ENCODE measurements around the gene VEGFD. TPM values are rescaled to one million over a fixed set of nuclear protein-coding genes. Genes with fewer than 3 reads are reported as not detected.
"Not testable (repeated sequence)": the region's sequence is repeated elsewhere in the genome, so short reads cannot be mapped to it uniquely, and the experiment has no call there.

The VEGFD gene
- total RNA-seq, 1 donor = not detected

DNA sequence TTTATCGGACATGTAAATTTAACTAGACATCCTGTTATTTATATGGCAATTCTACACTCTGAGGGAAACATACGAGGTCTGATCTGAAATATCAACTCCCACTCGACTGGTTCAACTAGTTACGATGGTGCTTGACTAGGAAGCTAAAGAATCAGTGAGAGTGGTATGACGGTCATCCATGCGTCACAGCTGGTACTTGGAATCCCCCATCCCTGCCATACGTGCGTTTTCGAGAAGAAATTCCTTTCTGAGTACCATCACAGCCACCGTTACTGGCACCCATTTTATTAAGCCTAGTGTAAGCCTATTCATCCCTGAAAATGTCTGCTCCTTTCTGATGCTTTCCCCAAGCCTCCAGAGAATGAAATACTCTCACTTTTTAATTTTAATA is 48.2 kb downstream of the VEGFD start:
- Histone ChIP-seq H3K27me3 (ENCODE audit: insufficient read depth, low read length) (peaks cover 2% of the 10 kb centered on the region), H3K4me1 (ENCODE audit: insufficient read depth, low read length) (peaks cover 13% of the 10 kb centered on the region), H3K4me3 (ENCODE audit: low read length) (peak overlapping the region; percentile 71), H3K9me3 (ENCODE audit: low read depth, low read length) (no peaks in the 10 kb centered on the region)

DNA sequence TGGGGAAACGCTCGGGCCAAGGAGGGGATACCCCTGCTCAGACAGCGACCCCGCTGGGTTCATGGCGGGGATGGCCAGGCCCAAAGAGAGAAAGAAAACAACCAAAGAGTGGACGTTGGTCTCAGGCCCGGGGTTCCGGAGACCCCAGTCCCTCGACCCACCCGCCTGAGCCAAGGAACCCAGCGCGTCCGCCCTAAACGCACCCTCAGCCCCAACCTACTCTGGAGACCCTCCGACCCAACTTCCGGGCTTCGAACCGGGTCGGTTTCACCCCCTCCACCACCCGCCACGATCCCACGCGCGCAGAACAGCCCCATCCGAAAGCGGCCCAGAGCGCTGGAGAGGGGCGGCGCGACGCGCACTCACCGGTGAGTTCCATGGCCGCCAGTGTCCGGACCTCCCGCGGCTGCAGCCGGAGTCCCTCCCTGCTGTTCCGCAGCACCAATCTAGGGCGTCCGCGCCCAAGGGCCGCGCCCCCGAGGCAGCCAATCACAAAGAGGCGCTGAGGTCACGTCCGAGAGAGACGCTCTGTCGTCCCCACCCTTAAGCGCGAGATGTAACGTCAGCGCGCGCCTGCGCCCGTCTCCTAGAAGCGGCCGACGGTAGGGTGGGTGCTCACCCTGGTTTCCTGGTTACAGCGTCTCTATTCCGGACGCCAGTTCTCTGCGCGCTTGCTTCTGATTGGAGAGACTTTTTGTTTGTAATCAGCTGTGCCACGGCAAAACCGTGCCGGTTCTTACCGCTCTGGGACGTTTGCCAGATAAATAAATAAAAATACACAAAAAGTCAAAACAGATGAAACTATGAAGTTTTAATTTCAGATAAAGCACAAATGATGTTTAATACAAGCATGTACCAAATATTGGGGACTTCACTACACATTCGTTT is 48.8 kb downstream of the VEGFD start, which contains the start of gene PIGA:
Gene PIGA, minus strand, starts transcription at position 389 of the 888 bp plus-strand sequence. CDS start 3,593 bp downstream, outside the sequence.
- Histone ChIP-seq H3K4me1 (ENCODE audit: insufficient read depth, low read length) (peaks cover 13% of the 10 kb centered on the region), H3K4me3 (ENCODE audit: low read length) (peak within 1 kb of the TSS; percentile 71), H3K9me3 (ENCODE audit: low read depth, low read length) (no peaks in the 10 kb centered on the region), H3K27me3 (ENCODE audit: insufficient read depth, low read length) (no peaks in the 10 kb centered on the region)

DNA sequence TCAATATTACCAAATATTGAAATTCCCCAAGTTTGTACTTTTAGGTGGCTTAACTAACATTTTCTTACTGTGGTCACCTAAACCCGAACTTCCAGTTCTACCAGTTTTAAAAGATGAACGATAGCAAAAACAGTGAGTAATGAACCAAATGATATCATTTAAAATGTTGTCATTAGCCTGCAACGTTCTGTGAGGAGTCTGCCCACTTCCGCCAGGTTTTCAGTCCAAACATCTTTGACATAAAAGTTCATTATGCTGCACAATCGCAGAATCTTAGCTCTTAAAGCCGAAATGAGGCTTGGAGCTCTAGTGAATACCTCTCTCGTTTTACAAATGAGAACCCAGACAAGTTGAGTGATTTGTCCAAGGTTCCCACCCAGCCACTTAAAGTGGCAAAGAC is 49.7 kb downstream of the VEGFD start:
- Histone ChIP-seq H3K27me3 (ENCODE audit: insufficient read depth, low read length) (no peaks in the 10 kb centered on the region), H3K9me3 (ENCODE audit: low read depth, low read length) (no peaks in the 10 kb centered on the region), H3K4me3 (ENCODE audit: low read length) (peak overlapping the region; percentile 71), H3K4me1 (ENCODE audit: insufficient read depth, low read length) (peaks cover 13% of the 10 kb centered on the region)

DNA sequence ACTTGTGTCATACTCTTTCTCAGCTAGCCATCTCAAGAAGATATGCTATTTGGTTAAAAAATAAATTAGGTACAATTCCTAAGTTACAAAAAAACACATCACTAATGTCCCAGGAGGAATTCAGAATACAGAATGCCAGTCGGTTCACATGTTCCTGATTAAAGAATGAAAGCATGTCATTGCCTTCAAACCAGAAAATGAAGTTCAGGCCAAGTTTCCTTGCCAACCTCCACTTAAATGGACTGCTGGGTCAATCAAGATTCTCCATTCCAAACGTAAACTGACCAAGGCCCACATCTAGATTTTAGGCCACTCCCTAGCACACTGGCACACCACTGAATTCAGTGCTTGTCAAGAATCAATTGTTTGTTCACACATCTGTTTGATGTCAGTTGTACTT is 55.4 kb downstream of the VEGFD start:
- Histone ChIP-seq H3K4me1 (ENCODE audit: insufficient read depth, low read length) (peaks cover 2% of the 10 kb centered on the region), H3K9me3 (ENCODE audit: low read depth, low read length) (no peaks in the 10 kb centered on the region)

DNA sequence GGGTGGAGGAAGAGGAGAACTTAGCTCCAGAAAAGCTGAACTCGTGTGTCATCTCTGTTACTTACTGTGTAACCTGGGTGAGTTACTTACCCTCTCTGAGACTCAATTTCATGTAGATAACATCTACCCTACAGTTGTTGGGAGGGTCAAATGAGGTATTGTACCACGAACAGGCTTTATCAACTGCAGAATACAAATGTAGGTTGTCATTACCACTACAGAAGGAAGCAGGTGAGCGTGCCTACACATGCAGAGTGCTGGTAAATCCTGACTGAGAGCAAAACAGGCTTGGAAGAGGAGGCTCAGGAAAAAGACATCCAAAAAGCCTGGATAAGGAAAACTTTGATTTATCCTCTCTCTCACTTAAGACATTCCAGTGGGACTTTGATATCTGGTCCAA is 56.1 kb downstream of the VEGFD start:
- H3K4me3 ChIP-seq (ENCODE audit: low read length) = no peak overlapping the region
- H3K9me3 ChIP-seq (ENCODE audit: low read depth, low read length) = no peaks in the 10 kb centered on the region
- H3K4me1 ChIP-seq (ENCODE audit: insufficient read depth, low read length) = no peaks in the 10 kb centered on the region
- no peaks in the 10 kb centered on the region for H3K27me3 ChIP-seq (ENCODE audit: insufficient read depth, low read length)

More for the DNA sequence above, 55.4 kb downstream of the VEGFD start:
- Histone ChIP-seq H3K27me3 (ENCODE audit: insufficient read depth, low read length) (no peaks in the 10 kb centered on the region), H3K4me3 (ENCODE audit: low read length) (no peak overlapping the region)

DNA sequence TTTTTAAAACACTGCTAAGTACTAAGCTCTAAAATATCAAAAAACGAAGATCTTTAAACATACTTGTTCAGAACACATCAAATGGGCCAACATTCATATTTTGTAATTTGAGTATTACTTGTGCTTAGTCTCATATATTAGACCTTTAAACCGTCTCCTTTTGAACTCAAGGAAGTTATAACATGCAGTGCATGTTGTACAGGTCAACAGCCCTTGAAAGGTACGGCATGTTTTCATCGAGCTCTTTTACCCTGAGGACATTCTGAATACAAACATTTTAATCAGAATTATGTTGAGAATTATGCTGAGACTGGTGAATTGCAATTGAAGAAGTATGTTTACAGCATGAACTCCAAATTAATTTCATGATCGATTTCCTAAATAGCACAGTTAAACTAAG is 61.7 kb downstream of the VEGFD start:
- Histone ChIP-seq H3K4me1 (ENCODE audit: insufficient read depth, low read length) (peaks cover 8% of the 10 kb centered on the region), H3K27me3 (ENCODE audit: insufficient read depth, low read length) (no peaks in the 10 kb centered on the region), H3K4me3 (ENCODE audit: low read length) (no peak overlapping the region)

DNA sequence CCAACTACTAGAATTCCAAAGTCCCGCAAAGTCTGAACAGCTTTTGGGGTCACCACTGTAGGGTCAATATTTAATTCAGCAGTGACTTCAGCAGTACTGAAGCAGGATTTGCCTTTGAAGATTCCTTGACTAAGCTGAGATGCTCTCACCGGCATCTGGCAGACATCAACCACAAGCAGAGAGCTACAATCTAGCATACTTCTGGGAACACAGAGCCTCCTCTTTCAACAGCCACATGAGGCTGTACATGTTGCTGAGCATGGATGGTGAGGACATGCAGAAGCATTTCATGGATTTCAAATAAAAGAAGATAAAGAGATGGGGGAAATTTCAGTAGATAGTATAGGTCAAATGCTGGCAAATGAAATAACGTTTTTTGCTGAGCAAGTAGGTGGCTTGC is 62.1 kb downstream of the VEGFD start:
- no peaks in the 10 kb centered on the region for H3K27me3 ChIP-seq (ENCODE audit: insufficient read depth, low read length)
- peaks cover 8% of the 10 kb centered on the region for H3K4me1 ChIP-seq (ENCODE audit: insufficient read depth, low read length)
- no peak overlapping the region for H3K4me3 ChIP-seq (ENCODE audit: low read length)
- no peaks in the 10 kb centered on the region for H3K9me3 ChIP-seq (ENCODE audit: low read depth, low read length)

More for the DNA sequence above, 61.7 kb downstream of the VEGFD start:
- H3K9me3 ChIP-seq (ENCODE audit: low read depth, low read length) = no peaks in the 10 kb centered on the region

DNA sequence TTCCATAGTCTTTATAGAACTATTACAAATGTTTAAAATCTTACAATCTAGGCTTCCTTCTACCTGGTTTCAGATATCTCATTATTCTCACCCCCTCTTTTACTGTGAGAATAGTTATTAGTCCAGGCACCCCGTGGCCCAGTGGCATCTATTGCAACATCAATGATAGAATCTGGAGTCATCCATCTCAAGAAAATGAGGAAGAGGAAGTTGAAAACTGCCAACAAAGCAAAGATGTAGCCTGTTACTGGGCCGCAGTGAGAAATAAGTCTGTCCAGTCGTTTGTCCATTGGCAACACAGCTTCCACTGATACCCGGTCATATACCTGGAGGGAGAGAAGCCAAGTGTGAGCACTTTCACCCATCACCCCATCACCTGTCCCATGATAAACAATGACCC is 62.8 kb downstream of the VEGFD start:
- no peak overlapping the region for H3K4me3 ChIP-seq (ENCODE audit: low read length)
- H3K9me3 ChIP-seq (ENCODE audit: low read depth, low read length) = no peaks in the 10 kb centered on the region
- H3K27me3 ChIP-seq (ENCODE audit: insufficient read depth, low read length) = no peaks in the 10 kb centered on the region
- H3K4me1 ChIP-seq (ENCODE audit: insufficient read depth, low read length) = peaks cover 8% of the 10 kb centered on the region

DNA sequence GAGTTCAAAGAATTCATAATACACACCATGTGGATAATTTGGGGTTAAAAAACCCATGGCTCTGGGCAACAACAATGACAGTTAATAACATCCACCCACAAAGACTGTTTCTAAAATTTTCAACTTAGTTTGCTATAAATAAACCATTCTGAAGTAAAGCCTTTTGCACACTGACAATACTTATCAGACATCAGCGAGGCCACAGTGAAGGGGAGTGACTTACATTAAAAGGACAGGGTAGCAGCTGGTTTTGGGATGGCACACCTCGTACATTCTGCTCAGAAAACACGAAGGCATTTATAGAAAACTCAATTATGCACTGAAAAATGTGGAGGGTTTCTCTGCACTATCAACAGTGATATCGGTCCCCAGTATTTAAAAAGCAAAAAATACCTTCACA is 63.9 kb downstream of the VEGFD start:
- Histone ChIP-seq H3K4me3 (ENCODE audit: low read length) (no peak overlapping the region), H3K27me3 (ENCODE audit: insufficient read depth, low read length) (no peaks in the 10 kb centered on the region), H3K4me1 (ENCODE audit: insufficient read depth, low read length) (peaks cover 8% of the 10 kb centered on the region), H3K9me3 (ENCODE audit: low read depth, low read length) (no peaks in the 10 kb centered on the region)

DNA sequence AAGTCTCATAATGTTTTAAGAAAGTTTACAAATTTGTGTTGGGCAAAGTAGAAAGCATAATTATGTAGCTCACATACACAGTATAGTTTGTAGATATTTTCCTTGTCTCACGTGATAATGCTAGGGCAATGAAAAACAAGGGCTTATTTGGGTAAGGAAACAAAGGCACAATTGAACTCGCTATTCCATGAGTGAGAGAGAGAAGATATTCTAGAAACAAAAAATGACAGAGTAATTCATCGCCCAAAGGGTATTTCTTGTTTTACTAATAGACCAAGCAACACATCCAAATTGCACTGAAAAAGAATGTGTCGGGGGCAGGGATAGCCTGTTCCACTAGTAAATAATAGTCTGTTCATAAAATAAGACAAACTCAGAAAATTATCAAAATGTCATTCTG is 65.1 kb downstream of the VEGFD start:
- no peak overlapping the region for H3K4me3 ChIP-seq (ENCODE audit: low read length)
- peaks cover 8% of the 10 kb centered on the region for H3K4me1 ChIP-seq (ENCODE audit: insufficient read depth, low read length)
- H3K9me3 ChIP-seq (ENCODE audit: low read depth, low read length) = no peaks in the 10 kb centered on the region
- no peaks in the 10 kb centered on the region for H3K27me3 ChIP-seq (ENCODE audit: insufficient read depth, low read length)

DNA sequence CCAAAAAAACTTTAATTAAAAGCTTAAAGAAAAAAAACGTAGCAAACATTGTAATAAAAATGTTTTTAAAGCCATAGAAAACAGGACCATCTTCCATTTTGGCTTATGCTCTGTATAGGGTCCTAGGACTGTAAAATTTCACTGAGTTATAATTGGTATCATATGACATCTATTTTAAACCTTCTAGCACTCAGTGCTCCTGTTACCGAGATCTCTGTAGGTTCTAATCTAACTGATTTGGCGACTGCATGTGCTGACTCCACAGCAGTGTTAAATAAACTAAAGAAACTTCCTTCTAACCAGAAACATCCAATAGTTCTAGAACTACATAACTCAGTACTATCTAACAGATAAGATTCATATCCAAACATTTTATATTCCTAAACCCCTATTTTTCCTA is 68.7 kb downstream of the VEGFD start, which contains the start of gene ASB11:
Gene ASB11, minus strand, starts transcription at position 132 of the 400 bp plus-strand sequence. Its CDS starts 35 bp downstream, at position 97.
- Histone ChIP-seq H3K27me3 (ENCODE audit: insufficient read depth, low read length) (no peaks in the 10 kb centered on the region), H3K9me3 (ENCODE audit: low read depth, low read length) (no peaks in the 10 kb centered on the region), H3K4me1 (ENCODE audit: insufficient read depth, low read length) (no peaks in the 10 kb centered on the region), H3K4me3 (ENCODE audit: low read length) (no peak within 1 kb of the TSS)

DNA sequence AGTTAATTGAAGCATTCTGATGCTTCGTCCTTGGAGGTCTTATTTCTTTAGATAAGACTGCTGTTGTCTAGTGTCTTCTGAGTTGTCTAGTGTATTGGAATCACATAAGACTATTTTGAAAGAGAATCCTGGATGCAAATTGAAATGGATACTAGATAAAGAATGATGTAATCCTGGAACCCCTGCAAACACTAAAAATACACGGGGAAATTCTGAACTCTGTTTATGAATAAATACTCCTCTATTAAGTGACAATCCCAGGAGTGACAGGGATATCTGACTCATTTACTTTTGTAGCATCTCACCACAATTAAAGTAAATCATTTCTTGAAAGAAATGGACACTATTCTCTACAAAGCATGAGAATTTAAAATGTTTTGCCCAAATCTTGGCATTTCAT is 69.7 kb downstream of the VEGFD start:
- H3K4me1 ChIP-seq (ENCODE audit: insufficient read depth, low read length) = no peaks in the 10 kb centered on the region
- no peak overlapping the region for H3K4me3 ChIP-seq (ENCODE audit: low read length)

DNA sequence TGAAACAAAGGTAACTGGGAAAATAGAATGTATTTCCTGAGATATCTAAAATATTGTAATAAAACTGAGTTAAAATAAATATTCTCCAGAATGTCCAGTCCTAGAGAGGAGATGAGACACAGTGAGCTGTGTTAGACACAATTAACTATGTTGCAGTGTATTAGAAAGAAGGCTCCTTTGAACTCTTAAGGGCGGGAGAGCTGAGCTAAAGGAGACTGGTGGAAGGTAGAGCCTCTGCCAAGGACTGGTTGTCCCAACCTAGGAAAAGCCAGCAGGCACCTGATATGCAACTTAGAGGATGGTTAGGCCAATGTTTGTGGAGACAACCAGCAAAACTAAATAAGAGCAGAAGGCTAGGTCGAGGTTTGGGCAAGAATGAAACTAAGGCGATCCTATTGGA is 73.1 kb downstream of the VEGFD start:
- Histone ChIP-seq H3K4me1 (ENCODE audit: insufficient read depth, low read length) (no peaks in the 10 kb centered on the region), H3K27me3 (ENCODE audit: insufficient read depth, low read length) (no peaks in the 10 kb centered on the region), H3K9me3 (ENCODE audit: low read depth, low read length) (no peaks in the 10 kb centered on the region)

More for the DNA sequence above, 69.7 kb downstream of the VEGFD start:
- H3K27me3 ChIP-seq (ENCODE audit: insufficient read depth, low read length) = no peaks in the 10 kb centered on the region
- H3K9me3 ChIP-seq (ENCODE audit: low read depth, low read length) = no peaks in the 10 kb centered on the region

DNA sequence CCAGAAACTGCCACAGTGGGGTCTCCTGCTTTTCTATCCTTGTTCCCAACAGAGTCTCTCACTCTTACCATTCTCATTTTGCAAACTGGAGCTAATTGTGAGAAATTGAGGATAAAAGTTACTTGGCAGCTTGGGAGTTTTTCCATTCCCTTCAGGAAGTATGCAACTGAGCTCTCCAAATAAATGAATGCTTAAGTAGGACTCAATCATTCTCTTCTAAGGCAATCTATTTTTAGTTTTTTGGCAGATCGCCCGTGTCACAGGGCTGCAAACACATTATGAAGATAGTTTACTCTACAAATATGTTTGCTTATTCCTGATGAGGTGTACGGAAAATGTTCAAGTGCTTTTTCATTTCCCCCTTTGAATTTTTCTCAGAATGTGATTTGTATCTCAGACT is 74.1 kb downstream of the VEGFD start:
- Histone ChIP-seq H3K4me1 (ENCODE audit: insufficient read depth, low read length) (no peaks in the 10 kb centered on the region), H3K27me3 (ENCODE audit: insufficient read depth, low read length) (no peaks in the 10 kb centered on the region), H3K4me3 (ENCODE audit: low read length) (no peak overlapping the region), H3K9me3 (ENCODE audit: low read depth, low read length) (no peaks in the 10 kb centered on the region)

More for the DNA sequence above, 73.1 kb downstream of the VEGFD start:
- no peak overlapping the region for H3K4me3 ChIP-seq (ENCODE audit: low read length)

DNA sequence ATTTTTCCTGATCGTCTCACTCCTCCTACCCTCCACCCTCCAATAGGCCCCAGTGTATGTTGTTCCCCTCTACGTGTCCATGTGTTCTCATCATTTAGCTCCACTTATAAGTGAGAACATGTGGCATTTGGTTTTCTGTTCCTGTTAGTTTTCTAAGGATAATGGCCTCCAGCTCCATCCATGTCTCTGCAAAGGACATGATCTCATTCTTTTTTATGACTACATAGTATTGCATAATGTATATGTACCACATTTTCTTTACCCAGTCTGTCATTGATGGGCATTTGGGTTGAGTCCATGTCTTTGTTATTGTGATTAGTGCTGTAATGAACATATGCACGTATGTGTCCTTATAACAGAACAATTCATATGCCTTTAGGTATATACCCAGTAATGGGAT is 78.3 kb downstream of the VEGFD start:
- not testable (repeated sequence) for H3K4me3 ChIP-seq (ENCODE audit: low read length)

DNA sequence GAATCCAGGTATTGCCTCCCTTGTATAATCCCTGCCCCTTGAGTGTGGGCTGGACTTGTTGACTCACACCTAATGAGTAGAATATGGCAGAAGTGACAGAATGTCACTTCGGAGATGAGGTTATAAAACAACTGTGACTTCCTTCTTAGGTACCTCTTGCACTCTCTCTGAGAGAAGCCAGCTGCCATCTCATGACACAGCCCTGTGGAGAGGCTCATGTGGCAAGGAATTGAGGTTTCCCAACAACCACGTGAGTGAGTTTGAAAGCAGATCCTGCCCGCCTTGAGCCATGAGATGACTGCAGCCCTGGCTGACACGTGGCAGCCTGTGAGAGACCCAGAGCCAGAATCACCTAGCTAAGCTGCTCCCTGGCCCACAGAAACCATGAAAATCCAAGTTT is 82.3 kb downstream of the VEGFD start:
- H3K27me3 ChIP-seq (ENCODE audit: insufficient read depth, low read length) = no peaks in the 10 kb centered on the region

More for the DNA sequence above, 78.3 kb downstream of the VEGFD start:
- not testable (repeated sequence) for H3K4me1 ChIP-seq (ENCODE audit: insufficient read depth, low read length); H3K27me3 ChIP-seq (ENCODE audit: insufficient read depth, low read length); H3K9me3 ChIP-seq (ENCODE audit: low read depth, low read length)

More for the DNA sequence above, 82.3 kb downstream of the VEGFD start:
- peaks cover 11% of the 10 kb centered on the region for H3K4me1 ChIP-seq (ENCODE audit: insufficient read depth, low read length)
- H3K9me3 ChIP-seq (ENCODE audit: low read depth, low read length) = no peaks in the 10 kb centered on the region
- H3K4me3 ChIP-seq (ENCODE audit: low read length) = no peak overlapping the region
